HG02885 (cell line): ENCODE data around the gene PI4KA.
A peak's percentile ranks its signal among the peaks of the same experiment; 100 is the strongest.
"Not testable (repeated sequence)": the region's sequence is repeated elsewhere in the genome, so short reads cannot be mapped to it uniquely, and the experiment has no call there.

ENCODE experiments used
- ATAC-seq: cut with Tn5 transposase; IDR thresholded peaks from one replicate; pipeline ENCODE4 v1.9.1; 2021; ENCODE audit warnings: mild to moderate bottlenecking; ENCODE audit not compliant: unreplicated experiment, poor library complexity

The PI4KA gene

DNA sequence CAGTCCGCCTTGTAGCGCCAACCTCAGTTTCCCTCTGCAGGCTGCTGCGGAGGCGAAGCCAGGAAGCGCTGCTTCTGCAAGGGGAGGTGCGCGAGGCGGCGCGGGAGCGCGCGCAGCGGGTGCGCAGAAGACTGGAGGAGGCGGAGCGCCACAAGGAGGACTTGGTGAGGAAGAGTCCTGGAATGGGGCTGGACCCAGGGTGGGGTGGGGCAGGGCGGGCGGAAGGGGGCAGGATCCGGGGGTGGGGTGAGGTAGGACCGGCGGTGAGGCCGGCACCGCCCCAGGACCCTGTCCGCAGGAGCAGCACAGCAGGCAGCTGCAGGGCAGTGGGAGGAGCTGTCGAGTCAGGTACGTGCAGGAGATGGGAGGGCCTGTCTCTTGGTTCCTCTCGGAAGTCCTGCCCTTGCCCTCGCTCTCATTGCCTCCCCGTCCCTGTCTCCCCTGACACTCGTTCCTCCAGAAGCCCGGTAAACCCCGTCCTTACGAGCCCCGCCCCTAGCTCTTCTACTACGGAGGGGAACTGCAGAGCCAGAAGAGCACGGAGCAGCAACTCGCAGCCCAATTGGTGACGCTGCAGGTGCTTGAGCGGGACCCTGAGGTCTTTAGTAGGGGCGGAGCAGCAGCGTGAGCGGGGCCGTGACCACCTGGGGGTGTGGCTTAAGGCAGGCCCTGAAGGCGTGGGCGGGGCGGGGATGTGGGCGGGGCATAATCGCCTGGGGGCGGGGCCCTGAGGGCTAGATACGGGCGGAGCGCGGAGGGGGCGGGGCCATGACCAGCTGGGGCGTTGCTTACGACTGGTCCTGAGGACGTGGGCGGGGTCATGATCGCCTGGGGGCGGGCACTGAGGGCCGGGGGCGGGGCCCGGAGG, 155.8 kb downstream of the PI4KA start:
- ATAC-seq, result peak; percentile 71

- ATAC-seq, result peak; percentile 10
Measured at GRCh38 chr22:20702175-20702545, 156.5 kb downstream of the PI4KA start.

- peak; percentile 5 for ATAC-seq
Measured at GRCh38 chr22:20701680-20702136, 156.9 kb downstream of the PI4KA start.

GRCh38 chr22:20700347-20700746, 158.3 kb downstream of the PI4KA start:
- ATAC-seq, result not testable (repeated sequence)

GRCh38 chr22:20699856-20700255, 158.8 kb downstream of the PI4KA start:
- ATAC-seq, result not testable (repeated sequence)

- ATAC-seq, result not testable (repeated sequence)
Measured at GRCh38 chr22:20697481-20698113, 161.0 kb downstream of the PI4KA start.

DNA sequence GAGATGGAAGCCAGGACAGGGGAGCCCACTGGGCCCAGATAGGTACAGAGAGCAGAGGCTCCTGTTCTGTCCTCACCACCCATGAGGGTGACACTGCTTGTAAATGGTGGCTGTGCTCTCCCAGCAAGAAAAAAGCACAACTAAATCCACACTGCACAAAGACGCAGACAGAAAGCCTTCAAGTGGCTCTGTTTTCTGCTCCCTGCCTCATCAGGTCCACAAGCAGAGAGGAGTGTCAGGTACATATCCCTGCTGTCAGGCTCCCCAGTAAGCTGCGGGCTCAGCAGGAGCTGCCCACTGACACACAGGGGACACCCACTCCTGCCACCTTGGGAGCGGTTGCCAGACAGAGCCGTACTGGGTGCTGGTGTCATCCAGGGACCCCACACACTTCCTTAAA, 162.6 kb downstream of the PI4KA start:
- ATAC-seq, result not testable (repeated sequence)

- not testable (repeated sequence) for ATAC-seq
Measured at GRCh38 chr22:20695205-20695604, 163.4 kb downstream of the PI4KA start.

DNA sequence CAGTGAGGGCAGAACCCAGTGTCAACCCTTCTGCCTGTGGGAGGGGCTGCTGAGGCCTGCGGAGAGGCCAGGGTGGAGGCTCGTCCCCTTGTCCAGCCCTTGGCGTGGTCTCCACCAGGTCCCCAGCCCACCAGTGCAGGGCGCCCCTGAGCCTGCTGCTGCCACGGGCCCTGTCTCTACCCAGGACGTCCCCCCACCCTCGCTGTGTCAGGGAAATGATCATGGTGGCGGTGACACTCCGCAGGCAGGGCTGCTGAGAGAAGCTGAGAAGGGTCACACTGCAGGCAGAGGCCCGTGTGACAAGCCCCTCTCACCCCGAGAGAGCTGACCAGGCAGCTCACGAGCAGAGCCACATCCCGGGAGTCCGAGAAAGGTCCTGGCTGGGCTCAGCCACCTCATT, 164.4 kb downstream of the PI4KA start:
- not testable (repeated sequence) for ATAC-seq

DNA sequence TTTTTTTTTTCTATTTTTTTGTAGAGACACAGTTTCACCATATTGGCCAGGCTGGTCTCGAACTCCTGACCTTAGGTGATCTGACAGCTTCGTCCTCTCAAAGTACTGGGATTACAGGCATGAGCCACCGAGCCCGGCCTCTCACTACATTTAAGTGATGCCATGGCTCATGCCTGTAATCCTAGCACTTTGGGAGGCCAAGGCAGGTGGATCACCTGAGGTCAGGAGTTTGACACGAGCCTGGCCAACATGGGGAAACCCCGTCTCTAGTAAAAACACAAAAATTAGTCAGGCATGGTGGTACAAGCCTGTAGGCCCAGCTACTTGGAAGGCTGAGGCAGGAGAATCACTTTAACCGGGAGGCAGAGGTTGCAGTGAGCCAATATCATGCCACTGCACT, 165.7 kb downstream of the PI4KA start:
- not testable (repeated sequence) for ATAC-seq

DNA sequence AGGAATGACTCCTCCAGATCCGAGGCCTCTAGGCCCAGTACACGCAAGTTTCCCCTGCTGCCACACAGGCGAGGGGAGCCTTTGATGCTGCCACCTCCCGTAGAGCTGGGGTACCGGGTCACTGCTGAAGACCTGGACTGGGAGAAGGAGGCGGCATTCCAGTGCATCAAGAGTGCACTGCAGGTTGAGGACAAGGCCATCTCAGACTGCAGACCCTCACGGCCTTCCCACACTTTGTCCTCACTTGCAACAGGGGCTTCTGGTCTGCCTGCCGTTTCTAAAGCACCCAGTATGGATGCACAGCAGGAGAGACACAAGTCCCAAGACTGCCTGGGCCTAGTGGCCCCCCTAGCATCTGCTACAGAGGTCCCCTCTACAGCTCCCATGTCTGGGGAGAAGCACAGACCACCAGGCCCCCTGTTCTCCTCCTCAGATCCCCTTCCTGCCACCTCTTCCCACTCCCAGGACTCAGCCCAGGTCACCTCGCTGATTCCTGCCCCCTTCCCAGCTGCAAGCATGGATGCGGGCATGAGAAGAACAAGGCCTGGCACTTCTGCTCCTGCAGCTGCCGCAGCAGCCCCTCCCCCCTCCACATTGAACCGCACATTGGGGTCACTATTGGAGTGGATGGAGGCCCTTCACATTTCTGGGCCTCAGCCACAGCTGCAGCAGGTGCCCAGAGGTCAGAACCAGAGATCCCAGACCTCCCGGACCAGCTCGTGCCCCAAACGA, 167.9 kb downstream of the PI4KA start:
- ATAC-seq, result not testable (repeated sequence)

GRCh38 chr22:20687356-20688172, 171.0 kb downstream of the PI4KA start:
- ATAC-seq, result not testable (repeated sequence)

DNA sequence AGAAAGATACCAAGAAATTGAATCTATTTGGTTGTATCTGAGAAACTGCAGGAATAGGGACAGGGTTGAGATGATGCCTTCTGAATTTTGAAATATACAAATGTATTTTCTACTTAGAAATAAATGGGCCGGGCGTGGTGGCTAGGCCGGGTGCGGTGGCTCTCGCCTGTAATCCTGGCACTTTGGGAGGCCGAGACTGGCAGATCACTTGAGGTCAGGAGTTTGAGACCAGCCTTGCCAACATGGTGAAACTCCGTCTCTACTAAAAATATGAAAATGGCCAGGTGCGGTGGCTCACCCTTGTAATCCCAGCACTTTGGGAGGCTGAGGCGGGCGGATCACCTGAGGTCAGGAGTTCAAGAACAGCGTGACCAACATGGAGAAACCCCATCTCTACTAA, 172.8 kb downstream of the PI4KA start:
- ATAC-seq, result not testable (repeated sequence)

- ATAC-seq, result not testable (repeated sequence)
Measured at GRCh38 chr22:20678792-20679435, 179.7 kb downstream of the PI4KA start.

GRCh38 chr22:20677684-20678242, 180.8 kb downstream of the PI4KA start:
- no peak for ATAC-seq

DNA sequence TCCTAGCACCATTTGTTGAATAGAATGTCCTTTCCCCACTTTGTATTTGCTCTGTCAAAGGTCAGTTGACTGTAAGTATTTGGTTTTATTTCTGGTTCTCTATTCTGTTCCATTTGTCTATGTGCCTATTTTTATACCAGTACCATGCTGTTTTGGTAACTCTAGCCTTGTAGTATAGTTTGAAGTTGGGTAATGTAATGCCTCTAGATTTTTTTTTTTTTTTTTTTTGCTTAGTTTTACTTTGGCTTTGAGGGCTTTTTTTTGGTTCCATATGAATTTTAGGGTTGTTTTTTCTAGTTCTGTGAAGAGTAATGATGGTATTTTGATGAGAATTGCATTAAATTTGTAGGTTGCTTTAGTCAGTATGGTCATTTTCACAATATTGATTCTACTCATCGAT, 183.0 kb downstream of the PI4KA start:
- not testable (repeated sequence) for ATAC-seq

DNA sequence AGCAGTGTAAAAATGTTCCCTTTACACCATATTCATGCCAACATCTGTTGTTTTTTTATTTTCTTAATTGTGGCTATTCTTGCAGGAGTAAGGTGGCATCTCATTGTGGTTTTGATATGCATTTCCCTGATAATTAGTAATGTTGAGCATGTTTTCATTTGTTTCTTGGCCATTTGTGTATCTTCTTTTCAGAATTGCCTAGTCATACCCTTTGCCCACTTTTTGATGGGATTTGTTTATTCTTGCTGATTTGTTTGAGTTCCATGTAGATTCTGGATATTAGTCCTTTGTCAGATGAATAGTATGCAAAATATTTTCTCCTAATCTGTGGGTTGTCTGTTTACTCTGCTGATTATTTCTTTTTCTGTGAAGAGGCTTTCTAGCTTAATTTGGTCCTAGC, 183.6 kb downstream of the PI4KA start:
- ATAC-seq, result no peak

DNA sequence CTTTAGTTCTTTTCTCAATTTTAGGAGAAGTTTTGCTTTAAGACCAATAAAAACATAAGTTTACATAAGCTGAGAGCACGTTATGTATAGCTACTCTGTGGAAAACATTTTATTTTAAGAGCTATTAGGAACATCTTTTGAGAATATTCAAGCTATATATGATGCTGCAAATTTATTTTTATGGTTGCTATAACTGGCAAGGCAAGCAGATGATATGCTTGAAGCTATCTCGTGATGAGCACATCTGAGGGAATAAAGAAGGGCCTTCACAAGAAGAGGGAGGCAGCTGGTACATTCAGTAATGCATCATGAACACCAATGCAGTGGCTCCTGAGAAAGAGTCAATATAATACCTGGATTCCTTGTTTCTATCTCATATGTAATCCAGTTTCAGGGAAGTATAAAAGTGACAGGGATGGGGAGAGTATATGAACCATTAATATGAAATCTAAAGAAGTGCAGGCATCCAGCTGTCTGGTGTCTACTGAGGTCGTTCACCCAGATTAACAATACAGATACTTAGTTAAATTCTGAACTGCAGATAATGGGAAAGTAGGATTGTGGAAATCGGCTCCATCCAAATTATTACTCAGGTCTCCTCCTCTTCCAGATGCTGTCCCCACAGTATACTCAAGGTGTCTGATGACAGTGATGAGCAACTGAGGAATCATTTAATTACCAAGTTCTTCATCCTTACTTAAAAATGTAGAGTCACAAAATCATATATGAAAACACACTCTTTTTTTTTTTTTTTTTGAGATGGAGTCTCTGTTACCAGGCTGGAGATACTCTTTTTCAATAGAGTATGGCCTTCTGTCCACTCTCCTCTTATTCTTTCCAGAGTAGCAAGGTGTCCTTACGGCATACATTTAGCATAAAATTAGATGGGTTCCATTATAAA, 185.1 kb downstream of the PI4KA start:
- ATAC-seq, result no peak
